Lower leg skin (tissue), 3 donors: ENCODE results near the gene VAV2.

ENCODE experiments used
- POLR2A ChIP-seq, 2 donors: fragments of 450-650 bp; IDR thresholded peaks; one replicate each; pipeline ENCODE4 v1.6.1; 2016 to 2017; ENCODE audit warnings: antibody characterized with exemption in 2 of 2, mild to moderate bottlenecking in 1 of 2, moderate library complexity in 1 of 2
- TF ChIP-seq, protein P1 (sequence below), 3 donors: fragments of 450-650 bp; IDR thresholded peaks; one replicate each; pipeline ENCODE4 v1.5.1; 2016; ENCODE audit warnings: antibody characterized with exemption in 3 of 3, mild to moderate bottlenecking in 3 of 3, moderate library complexity in 2 of 3

DNA sequence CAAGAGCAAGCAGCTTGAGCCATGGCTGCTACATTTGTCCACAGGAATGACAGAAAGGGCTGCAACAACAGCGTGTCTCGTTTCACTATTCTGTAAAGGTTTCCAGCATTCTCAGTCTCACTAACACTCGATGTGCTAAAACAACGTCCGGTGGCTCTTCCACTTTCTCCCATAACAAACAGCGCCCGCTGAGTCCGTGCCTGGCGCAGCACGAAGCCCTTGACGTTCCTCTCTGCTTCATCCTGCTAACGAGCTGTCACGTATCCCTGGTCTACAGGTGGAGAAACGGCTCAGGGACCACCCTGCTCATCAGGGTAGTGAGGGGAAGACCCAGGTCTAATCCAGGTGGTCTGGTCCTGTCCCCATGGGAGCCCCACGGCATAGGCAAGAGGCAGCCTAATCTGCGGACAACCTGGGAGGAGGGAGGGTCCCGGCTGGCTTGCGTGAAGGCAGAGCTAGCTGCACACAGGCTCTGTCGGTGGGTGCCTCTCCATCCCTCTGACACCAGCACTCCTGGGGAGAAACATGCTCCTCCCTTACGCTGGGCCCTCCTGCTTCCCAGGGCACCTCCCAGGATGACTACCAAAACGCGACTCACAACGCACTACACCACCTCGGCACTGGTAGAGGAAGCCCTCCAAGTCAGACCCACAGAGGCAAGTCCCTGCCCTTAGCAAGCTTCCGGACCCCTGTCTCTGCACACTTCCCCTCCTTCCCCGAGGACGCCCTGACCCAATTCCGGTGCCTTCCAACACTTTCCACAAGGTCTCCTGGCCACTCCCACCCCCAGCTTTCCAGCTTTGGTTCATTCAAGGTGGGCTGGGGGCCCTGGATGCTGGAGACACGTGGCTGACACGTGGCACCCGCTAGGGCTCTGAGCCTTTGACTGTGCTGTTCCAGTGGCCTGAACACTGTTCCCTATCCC is 43.3 kb downstream of the VAV2 start:
- TF ChIP-seq, protein P1, sequence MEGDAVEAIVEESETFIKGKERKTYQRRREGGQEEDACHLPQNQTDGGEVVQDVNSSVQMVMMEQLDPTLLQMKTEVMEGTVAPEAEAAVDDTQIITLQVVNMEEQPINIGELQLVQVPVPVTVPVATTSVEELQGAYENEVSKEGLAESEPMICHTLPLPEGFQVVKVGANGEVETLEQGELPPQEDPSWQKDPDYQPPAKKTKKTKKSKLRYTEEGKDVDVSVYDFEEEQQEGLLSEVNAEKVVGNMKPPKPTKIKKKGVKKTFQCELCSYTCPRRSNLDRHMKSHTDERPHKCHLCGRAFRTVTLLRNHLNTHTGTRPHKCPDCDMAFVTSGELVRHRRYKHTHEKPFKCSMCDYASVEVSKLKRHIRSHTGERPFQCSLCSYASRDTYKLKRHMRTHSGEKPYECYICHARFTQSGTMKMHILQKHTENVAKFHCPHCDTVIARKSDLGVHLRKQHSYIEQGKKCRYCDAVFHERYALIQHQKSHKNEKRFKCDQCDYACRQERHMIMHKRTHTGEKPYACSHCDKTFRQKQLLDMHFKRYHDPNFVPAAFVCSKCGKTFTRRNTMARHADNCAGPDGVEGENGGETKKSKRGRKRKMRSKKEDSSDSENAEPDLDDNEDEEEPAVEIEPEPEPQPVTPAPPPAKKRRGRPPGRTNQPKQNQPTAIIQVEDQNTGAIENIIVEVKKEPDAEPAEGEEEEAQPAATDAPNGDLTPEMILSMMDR (IDR thresholded peaks at IDR 0.05) = no peak
- TF ChIP-seq POLR2A (IDR thresholded peaks at IDR 0.05) = no peak
